Activated T-cell treated with anti-CD3 and anti-CD28 coated beads, Interleukin-2, amount 50 U/mL, for 4 hours (primary cell): ENCODE results near the gene DENND1A. TPM values are rescaled to one million over a fixed set of nuclear protein-coding genes. Genes with fewer than 3 reads are reported as not detected.

ENCODE experiments used
- ATAC-seq, 2 donors: fragments of 200-7000 bp; cut with Tn5 transposase; one replicate each; pipeline ENCODE4 v1.10.0; 2021
- DNase-seq: peaks from one replicate; pipeline ENCODE4 v3.0.0-alpha.2; 2020
- H3K27me3 Mint-ChIP-seq: one replicate; pipeline ENCODE4 v1.8.0; 2021; ENCODE audit warnings: low read depth, mixed read lengths
- H3K36me3 Mint-ChIP-seq: one replicate; pipeline ENCODE4 v1.8.0; 2022; ENCODE audit warnings: mixed read lengths; ENCODE audit not compliant: insufficient read depth
- H3K4me1 Mint-ChIP-seq: one replicate; pipeline ENCODE4 v1.8.0; 2021; ENCODE audit warnings: low read depth, mixed read lengths
- H3K4me3 Mint-ChIP-seq: one replicate; pipeline ENCODE4 v1.8.0; 2021; ENCODE audit warnings: mild to moderate bottlenecking, moderate library complexity, mixed read lengths
- H3K9me3 Mint-ChIP-seq: one replicate; pipeline ENCODE4 v1.8.0; 2021; ENCODE audit warnings: mixed read lengths
- total RNA-seq, 3 donors: library from RNA; stranded (reverse); gene quantifications; one replicate each; pipeline ENCODE4 v1.2.1, GENCODE V29; 2021

Gene DENND1A
- total RNA-seq, 3 donors from 2014 or later, result 15.5 to 21.7 (median 16.9) TPM

GRCh38 chr9:123373447-123373923 lies 556.4 kb downstream of the DENND1A start:
- peaks cover 45% of the 10 kb centered on the region for H3K27me3 Mint-ChIP-seq
- ATAC-seq (peak in 1 of 2 donors; percentile 3), DNase-seq (no peak)
- no peaks in the 10 kb centered on the region for H3K9me3 Mint-ChIP-seq
- H3K4me1 Mint-ChIP-seq, result peaks cover 13% of the 10 kb centered on the region
- H3K4me3 Mint-ChIP-seq, result no peak overlapping the region
- H3K36me3 Mint-ChIP-seq, result no peaks in the 10 kb centered on the region

- Mint-ChIP-seq H3K4me1 (peaks cover 13% of the 10 kb centered on the region), H3K9me3 (no peaks in the 10 kb centered on the region), H3K4me3 (no peak overlapping the region), H3K27me3 (peaks cover 45% of the 10 kb centered on the region), H3K36me3 (no peaks in the 10 kb centered on the region)
- no peak for ATAC-seq
- no peak for DNase-seq
Measured at GRCh38 chr9:123372766-123373446, 557.0 kb downstream of the DENND1A start.

GRCh38 chr9:123371805-123372590 lies 557.9 kb downstream of the DENND1A start:
- no peak for DNase-seq
- Mint-ChIP-seq H3K4me3 (no peak overlapping the region), H3K27me3 (peaks cover 50% of the 10 kb centered on the region), H3K36me3 (no peaks in the 10 kb centered on the region), H3K4me1 (peaks cover 13% of the 10 kb centered on the region), H3K9me3 (no peaks in the 10 kb centered on the region)
- no peak for ATAC-seq

- H3K9me3 Mint-ChIP-seq, result no peaks in the 10 kb centered on the region
- peaks cover 48% of the 10 kb centered on the region for H3K27me3 Mint-ChIP-seq
- ATAC-seq, result no peak
- peaks cover 11% of the 10 kb centered on the region for H3K4me1 Mint-ChIP-seq
- H3K4me3 Mint-ChIP-seq, result no peak overlapping the region
- no peaks in the 10 kb centered on the region for H3K36me3 Mint-ChIP-seq
- DNase-seq, result no peak
Measured at GRCh38 chr9:123371228-123371584, 558.7 kb downstream of the DENND1A start.

GRCh38 chr9:123370526-123371227 lies 559.2 kb downstream of the DENND1A start:
- no peak overlapping the region for H3K4me3 Mint-ChIP-seq
- peaks cover 48% of the 10 kb centered on the region for H3K27me3 Mint-ChIP-seq
- H3K4me1 Mint-ChIP-seq, result peaks cover 11% of the 10 kb centered on the region
- no peaks in the 10 kb centered on the region for H3K36me3 Mint-ChIP-seq
- no peaks in the 10 kb centered on the region for H3K9me3 Mint-ChIP-seq
- DNase-seq, result no peak
- no peak for ATAC-seq

- ATAC-seq (no peak), DNase-seq (no peak)
- Mint-ChIP-seq H3K36me3 (no peaks in the 10 kb centered on the region), H3K4me3 (no peak overlapping the region), H3K9me3 (no peaks in the 10 kb centered on the region), H3K27me3 (peaks cover 46% of the 10 kb centered on the region), H3K4me1 (peaks cover 8% of the 10 kb centered on the region)
Measured at GRCh38 chr9:123370108-123370507, 559.8 kb downstream of the DENND1A start.

GRCh38 chr9:123369296-123369695 lies 560.6 kb downstream of the DENND1A start:
- Mint-ChIP-seq H3K9me3 (no peaks in the 10 kb centered on the region), H3K4me1 (peaks cover 5% of the 10 kb centered on the region), H3K36me3 (no peaks in the 10 kb centered on the region), H3K27me3 (peaks cover 38% of the 10 kb centered on the region), H3K4me3 (no peak overlapping the region)
- DNase-seq (no peak), ATAC-seq (no peak)

GRCh38 chr9:123368536-123369153 lies 561.3 kb downstream of the DENND1A start:
- Mint-ChIP-seq H3K4me3 (no peak overlapping the region), H3K4me1 (peaks cover 5% of the 10 kb centered on the region), H3K27me3 (peaks cover 32% of the 10 kb centered on the region), H3K36me3 (no peaks in the 10 kb centered on the region), H3K9me3 (no peaks in the 10 kb centered on the region)
- DNase-seq (no peak), ATAC-seq (no peak)

GRCh38 chr9:123368023-123368422 lies 561.9 kb downstream of the DENND1A start:
- H3K27me3 Mint-ChIP-seq, result peaks cover 32% of the 10 kb centered on the region
- H3K9me3 Mint-ChIP-seq, result no peaks in the 10 kb centered on the region
- ATAC-seq (no peak), DNase-seq (no peak)
- peaks cover 5% of the 10 kb centered on the region for H3K4me1 Mint-ChIP-seq
- H3K36me3 Mint-ChIP-seq, result no peaks in the 10 kb centered on the region
- H3K4me3 Mint-ChIP-seq, result no peak overlapping the region

GRCh38 chr9:123365881-123366528 lies 563.9 kb downstream of the DENND1A start:
- DNase-seq (no peak), ATAC-seq (no peak)
- Mint-ChIP-seq H3K4me1 (no peaks in the 10 kb centered on the region), H3K27me3 (peaks cover 18% of the 10 kb centered on the region), H3K9me3 (no peaks in the 10 kb centered on the region), H3K36me3 (no peaks in the 10 kb centered on the region), H3K4me3 (no peak overlapping the region)

GRCh38 chr9:123365287-123365880 lies 564.5 kb downstream of the DENND1A start:
- H3K36me3 Mint-ChIP-seq, result no peaks in the 10 kb centered on the region
- no peak overlapping the region for H3K4me3 Mint-ChIP-seq
- H3K27me3 Mint-ChIP-seq, result peaks cover 15% of the 10 kb centered on the region
- no peaks in the 10 kb centered on the region for H3K9me3 Mint-ChIP-seq
- peaks cover 5% of the 10 kb centered on the region for H3K4me1 Mint-ChIP-seq
- ATAC-seq (no peak), DNase-seq (no peak)

GRCh38 chr9:123364241-123364824 lies 565.6 kb downstream of the DENND1A start:
- H3K4me3 Mint-ChIP-seq, result no peak overlapping the region
- peaks cover 14% of the 10 kb centered on the region for H3K4me1 Mint-ChIP-seq
- H3K27me3 Mint-ChIP-seq, result peaks cover 9% of the 10 kb centered on the region
- DNase-seq (no peak), ATAC-seq (no peak)
- H3K36me3 Mint-ChIP-seq, result no peaks in the 10 kb centered on the region
- no peaks in the 10 kb centered on the region for H3K9me3 Mint-ChIP-seq

GRCh38 chr9:123362856-123363255 lies 567.1 kb downstream of the DENND1A start:
- no peak for DNase-seq
- peaks cover 26% of the 10 kb centered on the region for H3K4me1 Mint-ChIP-seq
- no peak for ATAC-seq
- no peak overlapping the region for H3K4me3 Mint-ChIP-seq
- peaks cover 4% of the 10 kb centered on the region for H3K27me3 Mint-ChIP-seq
- no peaks in the 10 kb centered on the region for H3K36me3 Mint-ChIP-seq
- H3K9me3 Mint-ChIP-seq, result no peaks in the 10 kb centered on the region
